Breast epithelium (tissue), 4 donors: Measurements from ENCODE around the gene AVPR1B. TPM values are rescaled to one million over a fixed set of nuclear protein-coding genes. Genes with fewer than 3 reads are reported as not detected.
A peak's percentile ranks its signal among the peaks of the same experiment; 100 is the strongest.

Source experiments
- DNase-seq, 2 donors: peaks; one replicate each; pipeline ENCODE4 v3.0.0-alpha.2; 2019; ENCODE audit warnings: low spot score in 2 of 2
- H3K27ac ChIP-seq, 2 donors: fragments of 200-600 bp; sonication (generic) in 1 of 2; one replicate each; pipeline ENCODE4 v1.5.1; 2016 to 2019; ENCODE audit warnings: mild to moderate bottlenecking in 1 of 2
- H3K27me3 ChIP-seq, 2 donors: fragments of 200-600 bp; sonication (generic) in 1 of 2; one replicate each; pipeline versions ENCODE4 v1.5.1 to v1.6.0; 2017 to 2019; ENCODE audit warnings: control low read depth in 1 of 2, mild to moderate bottlenecking in 1 of 2
- H3K36me3 ChIP-seq: fragments of 200-600 bp; one replicate; pipeline ENCODE4 v1.5.1; 2019
- H3K4me1 ChIP-seq, 2 donors: fragments of 200-600 bp; sonication (generic); one replicate each; pipeline ENCODE4 v1.5.1; 2016 to 2019; ENCODE audit warnings: control low read depth in 1 of 2
- H3K4me3 ChIP-seq, 3 donors: fragments of 200-600 bp; sonication (generic); 1 replicate in 2 of 3; 2 replicates in 1 of 3; pipeline ENCODE4 v1.5.1; 2016 to 2019; ENCODE audit warnings: mild to moderate bottlenecking in 3 of 3, moderate library complexity in 2 of 3
- H3K9me3 ChIP-seq, 2 donors: fragments of 200-600 bp; sonication (generic) in 1 of 2; one replicate each; pipeline ENCODE4 v1.5.1; 2016 to 2019; ENCODE audit warnings: control low read depth in 1 of 2
- POLR2A ChIP-seq: fragments of 450-650 bp; IDR thresholded peaks from one replicate; pipeline ENCODE4 v1.6.1; 2016; ENCODE audit warnings: antibody characterized with exemption, mild to moderate bottlenecking, moderate library complexity
- POLR2AphosphoS5 ChIP-seq, 3 donors: sonication (generic); formaldehyde crosslinking; IDR thresholded peaks; one replicate each; pipeline ENCODE4 v1.6.1; 2017; ENCODE audit warnings: antibody characterized with exemption in 3 of 3
- intact Hi-C: fragments of 100-400 bp; cut with DNase I; formaldehyde crosslinking; loops from one replicate; pipeline ENCODE4 v1.15.1; 2023; ENCODE audit warnings: low total_unique reads
- total RNA-seq, 3 donors: library from RNA; depleted of rRNA; stranded (reverse); fragments of >200 nt; gene quantifications; one replicate each; pipeline ENCODE4 v1.1.0, GENCODE V29; 2016
- TF ChIP-seq, protein P1 (sequence below), 3 donors: fragments of 450-650 bp; IDR thresholded peaks; one replicate each; pipeline ENCODE4 v1.5.1; 2016 to 2017; ENCODE audit warnings: antibody characterized with exemption in 3 of 3, mild to moderate bottlenecking in 3 of 3, moderate library complexity in 3 of 3

AVPR1B gene
- total RNA-seq, 3 donors from 2014 or later = not detected

DNA sequence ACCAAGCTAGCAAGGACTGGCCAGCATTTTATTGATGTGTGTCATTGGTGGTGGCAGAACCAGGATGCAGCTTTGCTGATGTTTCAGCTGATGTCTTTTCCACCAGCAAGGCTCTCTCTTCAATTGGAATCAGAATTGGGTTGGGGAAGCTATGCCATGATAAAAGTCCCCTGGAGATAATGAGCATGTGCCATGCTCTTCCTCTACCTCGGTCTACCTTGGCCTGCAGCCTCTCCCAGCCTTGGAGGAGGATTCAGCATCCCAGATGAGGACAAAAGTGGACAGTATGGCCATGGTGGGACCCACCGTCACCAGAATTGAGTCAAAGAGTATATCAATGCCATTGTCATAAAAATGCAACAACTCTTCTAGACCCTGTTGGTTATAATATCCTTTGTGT is 8.6 kb downstream of the AVPR1B start:
- H3K36me3 ChIP-seq = no peaks in the 10 kb centered on the region
- no peak overlapping the region for H3K4me3 ChIP-seq
- no peaks in the 10 kb centered on the region for H3K4me1 ChIP-seq
- H3K27me3 ChIP-seq = no peaks in the 10 kb centered on the region
- H3K27ac ChIP-seq = no peak overlapping the region
- intact Hi-C loops = loop anchor here (5.0 kb wide), 1 partner anchor 126 kb away; no protein-coding TSS in a partner anchor
- no peak for TF ChIP-seq POLR2AphosphoS5 (IDR thresholded peaks at IDR 0.05)
- TF ChIP-seq, protein P1, sequence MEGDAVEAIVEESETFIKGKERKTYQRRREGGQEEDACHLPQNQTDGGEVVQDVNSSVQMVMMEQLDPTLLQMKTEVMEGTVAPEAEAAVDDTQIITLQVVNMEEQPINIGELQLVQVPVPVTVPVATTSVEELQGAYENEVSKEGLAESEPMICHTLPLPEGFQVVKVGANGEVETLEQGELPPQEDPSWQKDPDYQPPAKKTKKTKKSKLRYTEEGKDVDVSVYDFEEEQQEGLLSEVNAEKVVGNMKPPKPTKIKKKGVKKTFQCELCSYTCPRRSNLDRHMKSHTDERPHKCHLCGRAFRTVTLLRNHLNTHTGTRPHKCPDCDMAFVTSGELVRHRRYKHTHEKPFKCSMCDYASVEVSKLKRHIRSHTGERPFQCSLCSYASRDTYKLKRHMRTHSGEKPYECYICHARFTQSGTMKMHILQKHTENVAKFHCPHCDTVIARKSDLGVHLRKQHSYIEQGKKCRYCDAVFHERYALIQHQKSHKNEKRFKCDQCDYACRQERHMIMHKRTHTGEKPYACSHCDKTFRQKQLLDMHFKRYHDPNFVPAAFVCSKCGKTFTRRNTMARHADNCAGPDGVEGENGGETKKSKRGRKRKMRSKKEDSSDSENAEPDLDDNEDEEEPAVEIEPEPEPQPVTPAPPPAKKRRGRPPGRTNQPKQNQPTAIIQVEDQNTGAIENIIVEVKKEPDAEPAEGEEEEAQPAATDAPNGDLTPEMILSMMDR (IDR thresholded peaks at IDR 0.05) = no peak
- TF ChIP-seq POLR2A = no peak
- DNase-seq = no peak
- no peaks in the 10 kb centered on the region for H3K9me3 ChIP-seq

DNA sequence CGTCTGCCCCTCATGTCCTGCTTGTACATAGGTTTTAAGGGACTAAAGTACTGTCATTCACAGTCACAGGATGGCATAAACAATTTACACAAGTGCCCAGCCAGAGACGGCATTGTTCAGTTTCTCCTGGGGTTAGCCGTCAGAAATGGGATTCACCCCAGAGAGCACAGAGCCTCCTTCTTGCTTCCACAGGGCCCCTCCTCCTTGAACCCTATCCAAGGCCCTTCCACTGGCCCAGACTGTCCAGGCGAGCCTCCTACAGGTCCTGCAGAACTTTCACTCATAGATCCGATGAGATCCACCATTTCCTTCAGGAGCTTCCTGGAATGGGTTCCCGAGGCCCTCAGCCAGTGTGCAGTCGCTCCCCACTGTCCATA is 10.0 kb downstream of the AVPR1B start:
- TF ChIP-seq, protein P1 (IDR thresholded peaks at IDR 0.05) = no peak
- no peak for TF ChIP-seq POLR2AphosphoS5 (IDR thresholded peaks at IDR 0.05)
- TF ChIP-seq POLR2A = no peak
- H3K27ac ChIP-seq = no peak overlapping the region
- no peaks in the 10 kb centered on the region for H3K9me3 ChIP-seq
- no peaks in the 10 kb centered on the region for H3K27me3 ChIP-seq
- H3K36me3 ChIP-seq = no peaks in the 10 kb centered on the region
- H3K4me3 ChIP-seq = no peak overlapping the region
- no peak for DNase-seq
- intact Hi-C loops = loop anchor here (5.0 kb wide), 1 partner anchor 125 kb away; no protein-coding TSS in a partner anchor
- H3K4me1 ChIP-seq = no peaks in the 10 kb centered on the region

DNA sequence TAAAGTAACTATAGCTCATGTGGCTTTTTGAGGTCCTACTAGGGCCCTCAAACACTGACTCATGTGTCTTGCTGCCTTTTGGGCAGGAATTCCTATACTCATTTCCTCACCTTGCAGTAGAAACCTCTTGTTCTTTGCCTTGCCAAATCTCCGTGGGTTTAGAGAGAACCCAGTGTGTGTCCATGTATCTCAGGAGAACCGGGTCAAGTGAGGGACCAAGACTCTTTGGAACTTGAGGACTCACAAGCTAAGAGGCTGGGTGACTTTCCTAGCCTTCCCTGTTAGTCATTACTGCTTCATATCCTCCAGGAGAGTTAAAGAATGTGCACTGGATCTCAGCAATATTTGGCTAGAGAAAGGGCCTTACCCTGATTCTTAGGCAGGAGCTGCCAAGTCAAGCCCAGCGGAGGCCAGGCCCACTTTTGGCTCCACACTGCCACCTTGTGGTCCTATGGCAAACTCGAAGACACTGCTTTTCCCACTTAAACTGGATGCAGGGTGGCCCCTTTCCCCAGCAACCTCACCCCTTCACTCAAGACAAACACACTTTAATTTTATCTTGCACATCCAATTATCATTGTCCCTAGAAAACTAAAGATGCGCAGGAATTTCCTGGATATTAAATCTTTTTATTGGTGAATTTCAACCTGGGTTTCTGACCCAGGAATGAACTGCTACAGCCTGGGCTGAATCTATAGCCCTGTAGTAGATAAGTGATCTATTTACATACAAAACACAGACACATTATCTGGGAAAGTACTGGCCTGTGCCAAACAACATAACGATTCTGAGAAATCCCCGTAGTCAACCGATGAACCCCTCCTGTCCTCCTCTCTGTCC is 10.6 kb downstream of the AVPR1B start:
- peak; percentile 72 to 80 for DNase-seq
- Histone ChIP-seq H3K27ac (no peak overlapping the region), H3K4me3 (no peak overlapping the region), H3K36me3 (no peaks in the 10 kb centered on the region), H3K4me1 (no peaks in the 10 kb centered on the region), H3K9me3 (no peaks in the 10 kb centered on the region), H3K27me3 (no peaks in the 10 kb centered on the region)
- intact Hi-C loops = loop anchor here (5.0 kb wide), 1 partner anchor 124 kb away; no protein-coding TSS in a partner anchor
- TF ChIP-seq POLR2AphosphoS5 (IDR thresholded peaks at IDR 0.05) (peak in 1 of 3 donors; percentile 19), POLR2A (no peak)
- TF ChIP-seq, protein P1 (IDR thresholded peaks at IDR 0.05) = peak; percentile 86 to 87 (median 86)

DNA sequence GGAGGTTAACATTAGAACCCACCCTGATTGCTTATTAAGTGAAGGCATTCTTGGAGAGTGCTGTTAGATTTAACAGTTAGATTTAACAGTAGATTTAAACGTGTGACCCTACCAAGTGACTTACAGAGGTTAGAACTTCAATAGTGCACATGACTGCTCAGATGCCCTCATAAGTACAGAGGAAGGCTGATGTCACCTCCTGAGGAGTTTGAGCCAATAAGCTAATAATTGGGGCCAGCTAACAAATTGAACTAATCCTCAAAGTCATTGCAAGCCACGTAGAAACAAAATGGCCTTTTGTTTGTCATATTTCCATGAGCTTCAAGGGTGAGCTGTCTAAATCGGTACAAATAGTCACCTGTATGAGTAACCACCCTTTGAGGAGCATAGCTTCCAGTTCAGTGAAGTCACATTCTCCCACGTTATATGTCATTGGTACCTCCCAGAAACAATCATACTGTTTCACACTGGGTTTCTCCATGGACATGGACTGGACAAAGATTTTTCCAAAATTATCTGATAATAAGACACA is 11.7 kb downstream of the AVPR1B start:
- Histone ChIP-seq H3K27me3 (no peaks in the 10 kb centered on the region), H3K4me1 (no peaks in the 10 kb centered on the region), H3K9me3 (no peaks in the 10 kb centered on the region), H3K27ac (no peak overlapping the region), H3K4me3 (no peak overlapping the region), H3K36me3 (no peaks in the 10 kb centered on the region)
- intact Hi-C loops = loop anchor here (5.0 kb wide), 1 partner anchor 123 kb away; no protein-coding TSS in a partner anchor
- TF ChIP-seq POLR2A (no peak), POLR2AphosphoS5 (IDR thresholded peaks at IDR 0.05) (no peak)
- TF ChIP-seq, protein P1 (IDR thresholded peaks at IDR 0.05) = no peak
- DNase-seq = no peak

DNA sequence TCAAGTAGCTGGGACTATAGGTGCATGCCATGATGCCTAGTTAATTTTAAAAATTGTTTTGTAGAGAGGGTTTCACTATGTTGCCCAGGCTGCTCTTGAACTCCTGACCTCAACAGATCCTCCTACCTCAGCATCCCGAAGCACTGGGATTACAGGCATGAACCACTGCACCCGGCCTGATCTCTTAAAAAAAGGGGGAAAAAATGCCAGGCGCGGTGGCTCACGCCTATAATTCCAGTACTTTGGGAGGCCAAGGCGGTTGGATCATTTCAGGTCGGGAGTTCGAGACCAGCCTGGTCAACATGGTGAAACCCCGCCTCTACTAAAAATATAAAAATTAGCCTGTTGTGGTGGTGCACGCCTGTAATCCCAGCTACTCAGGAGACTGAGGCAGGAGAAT is 13.2 kb downstream of the AVPR1B start:
- Histone ChIP-seq H3K36me3 (no peaks in the 10 kb centered on the region), H3K4me3 (no peak overlapping the region), H3K4me1 (no peaks in the 10 kb centered on the region), H3K27ac (no peak overlapping the region), H3K9me3 (no peaks in the 10 kb centered on the region), H3K27me3 (no peaks in the 10 kb centered on the region)
- intact Hi-C loops = no loop called here
- TF ChIP-seq POLR2AphosphoS5 (IDR thresholded peaks at IDR 0.05) = no peak
- no peak for TF ChIP-seq POLR2A
- TF ChIP-seq, protein P1 (IDR thresholded peaks at IDR 0.05) = no peak
- no peak for DNase-seq
